ENCODE results near the gene MFAP2.

Gene MFAP2

GRCh38 chr1:17008208-17008855 lies 27.9 kb upstream of the MFAP2 start:
- Histone ChIP-seq H3K27me3 (ENCODE audit: control insufficient read depth, insufficient read depth, low read length, poor library complexity, severe bottlenecking) (peaks cover 9% of the 10 kb centered on the region), H3K4me1 (ENCODE audit: control insufficient read depth, insufficient read depth, low read length) (peaks cover 19% of the 10 kb centered on the region), H3K4me3 (ENCODE audit: insufficient read depth, low read depth, low read length) (no peak overlapping the region), H3K9me3 (ENCODE audit: control insufficient read depth, low read length) (no peaks in the 10 kb centered on the region), H3K27ac (ENCODE audit: insufficient read depth, low read depth, low read length, poor library complexity, severe bottlenecking) (no peak overlapping the region), H3K36me3 (ENCODE audit: control insufficient read depth, insufficient read depth, low read length) (peaks cover 11% of the 10 kb centered on the region)
- WGBS, 2 experiments: 86 to 87% methylated on average over 15 of the region's 15 CpGs

DNA sequence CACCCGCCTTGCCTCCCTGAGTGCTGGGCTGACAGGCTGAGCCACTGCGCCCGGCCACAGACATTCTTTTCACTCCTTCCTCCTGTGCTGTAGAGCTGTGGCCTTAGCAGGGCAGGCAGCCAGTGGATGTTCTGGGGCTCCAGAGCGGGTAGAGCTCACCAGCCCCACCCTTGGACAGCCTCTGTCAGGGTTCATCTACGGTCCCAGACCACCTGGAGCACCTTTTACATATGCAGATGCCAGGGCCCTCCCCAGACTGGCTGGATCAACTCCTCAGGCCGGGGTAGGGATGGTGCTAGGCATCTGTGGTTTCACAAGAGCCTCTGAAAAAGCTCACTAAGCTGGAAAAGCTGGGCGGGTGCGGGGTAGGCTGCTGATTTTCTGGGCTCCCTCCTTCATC lies 26.7 kb upstream of the MFAP2 start:
- no peaks in the 10 kb centered on the region for H3K9me3 ChIP-seq (ENCODE audit: control insufficient read depth, low read length)
- no peak overlapping the region for H3K4me3 ChIP-seq (ENCODE audit: insufficient read depth, low read depth, low read length)
- H3K27me3 ChIP-seq (ENCODE audit: control insufficient read depth, insufficient read depth, low read length, poor library complexity, severe bottlenecking): peaks cover 9% of the 10 kb centered on the region
- peaks cover 7% of the 10 kb centered on the region for H3K4me1 ChIP-seq (ENCODE audit: control insufficient read depth, insufficient read depth, low read length)
- H3K36me3 ChIP-seq (ENCODE audit: control insufficient read depth, insufficient read depth, low read length): peaks cover 17% of the 10 kb centered on the region
- H3K27ac ChIP-seq (ENCODE audit: insufficient read depth, low read depth, low read length, poor library complexity, severe bottlenecking): no peak overlapping the region
- 60 to 62% methylated on average over 8 of the region's 8 CpGs for WGBS, 2 experiments

DNA sequence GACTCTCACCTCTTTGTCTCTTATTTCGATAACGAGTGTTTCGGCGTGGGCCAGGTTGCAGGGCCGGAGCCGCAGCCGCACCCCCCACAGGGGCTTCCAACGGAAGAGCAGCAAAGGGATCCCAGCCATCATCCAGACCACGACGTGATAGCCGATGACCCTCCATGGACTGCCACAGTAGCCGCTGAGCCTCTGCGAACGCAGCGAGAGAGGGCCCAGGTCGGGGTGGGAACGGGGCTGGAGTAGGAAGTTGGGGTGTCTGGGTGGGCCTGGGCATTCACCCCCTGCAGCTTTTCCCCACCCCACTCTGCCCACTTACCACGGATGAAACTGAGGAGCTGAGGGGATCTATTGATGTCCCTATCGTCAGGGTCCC lies 24.9 kb upstream of the MFAP2 start:
- peaks cover under 1% of the 10 kb centered on the region for H3K27me3 ChIP-seq (ENCODE audit: control insufficient read depth, insufficient read depth, low read length, poor library complexity, severe bottlenecking)
- 95 to 96% methylated on average over 19 of the region's 19 CpGs for WGBS, 2 experiments
- no peaks in the 10 kb centered on the region for H3K4me1 ChIP-seq (ENCODE audit: control insufficient read depth, insufficient read depth, low read length)
- no peaks in the 10 kb centered on the region for H3K9me3 ChIP-seq (ENCODE audit: control insufficient read depth, low read length)
- no peak overlapping the region for H3K27ac ChIP-seq (ENCODE audit: insufficient read depth, low read depth, low read length, poor library complexity, severe bottlenecking)
- no peak overlapping the region for H3K4me3 ChIP-seq (ENCODE audit: insufficient read depth, low read depth, low read length)
- H3K36me3 ChIP-seq (ENCODE audit: control insufficient read depth, insufficient read depth, low read length): peaks cover 17% of the 10 kb centered on the region

- Histone ChIP-seq H3K36me3 (ENCODE audit: control insufficient read depth, insufficient read depth, low read length) (peaks cover 17% of the 10 kb centered on the region), H3K4me1 (ENCODE audit: control insufficient read depth, insufficient read depth, low read length) (no peaks in the 10 kb centered on the region), H3K9me3 (ENCODE audit: control insufficient read depth, low read length) (no peaks in the 10 kb centered on the region), H3K27me3 (ENCODE audit: control insufficient read depth, insufficient read depth, low read length, poor library complexity, severe bottlenecking) (no peaks in the 10 kb centered on the region), H3K4me3 (ENCODE audit: insufficient read depth, low read depth, low read length) (no peak overlapping the region), H3K27ac (ENCODE audit: insufficient read depth, low read depth, low read length, poor library complexity, severe bottlenecking) (no peak overlapping the region)
- WGBS, 2 experiments: 94 to 95% methylated on average over 24 of the region's 24 CpGs
These were observed 24.3 kb upstream of the MFAP2 start for GRCh38 chr1:17004466-17005364.

DNA sequence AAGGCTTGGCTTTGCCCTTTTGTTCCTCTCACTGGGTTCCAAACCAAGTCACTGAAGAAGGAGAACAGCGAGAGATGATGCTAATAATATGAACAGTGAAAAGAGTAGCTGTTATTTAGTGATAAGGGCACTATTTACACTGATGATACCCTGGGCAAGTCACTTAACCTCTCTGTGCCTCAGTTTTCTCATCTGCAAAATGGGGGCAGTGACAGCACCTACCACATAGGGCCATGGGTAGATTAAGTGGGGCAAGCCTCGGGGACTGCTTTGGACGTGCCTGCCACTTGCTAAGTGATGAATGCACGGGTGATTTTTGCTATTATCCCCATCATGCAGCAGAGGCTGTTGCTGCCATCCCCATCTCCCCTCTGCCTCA lies 22.1 kb upstream of the MFAP2 start:
- Histone ChIP-seq H3K4me3 (ENCODE audit: insufficient read depth, low read depth, low read length) (no peak overlapping the region), H3K36me3 (ENCODE audit: control insufficient read depth, insufficient read depth, low read length) (peaks cover 17% of the 10 kb centered on the region), H3K9me3 (ENCODE audit: control insufficient read depth, low read length) (no peaks in the 10 kb centered on the region), H3K4me1 (ENCODE audit: control insufficient read depth, insufficient read depth, low read length) (no peaks in the 10 kb centered on the region), H3K27ac (ENCODE audit: insufficient read depth, low read depth, low read length, poor library complexity, severe bottlenecking) (no peak overlapping the region), H3K27me3 (ENCODE audit: control insufficient read depth, insufficient read depth, low read length, poor library complexity, severe bottlenecking) (no peaks in the 10 kb centered on the region)
- 96 to 97% methylated on average over 4 of the region's 4 CpGs for WGBS, 2 experiments

- H3K4me1 ChIP-seq (ENCODE audit: control insufficient read depth, insufficient read depth, low read length): no peaks in the 10 kb centered on the region
- peaks cover 17% of the 10 kb centered on the region for H3K36me3 ChIP-seq (ENCODE audit: control insufficient read depth, insufficient read depth, low read length)
- no peaks in the 10 kb centered on the region for H3K9me3 ChIP-seq (ENCODE audit: control insufficient read depth, low read length)
- H3K4me3 ChIP-seq (ENCODE audit: insufficient read depth, low read depth, low read length): no peak overlapping the region
- WGBS, 2 experiments: 93 to 94% methylated on average over 19 of the region's 19 CpGs
- no peak overlapping the region for H3K27ac ChIP-seq (ENCODE audit: insufficient read depth, low read depth, low read length, poor library complexity, severe bottlenecking)
- no peaks in the 10 kb centered on the region for H3K27me3 ChIP-seq (ENCODE audit: control insufficient read depth, insufficient read depth, low read length, poor library complexity, severe bottlenecking)
These were observed 21.5 kb upstream of the MFAP2 start for GRCh38 chr1:17001760-17002523.

- H3K27ac ChIP-seq (ENCODE audit: insufficient read depth, low read depth, low read length, poor library complexity, severe bottlenecking): no peak overlapping the region
- no peak overlapping the region for H3K4me3 ChIP-seq (ENCODE audit: insufficient read depth, low read depth, low read length)
- no peaks in the 10 kb centered on the region for H3K27me3 ChIP-seq (ENCODE audit: control insufficient read depth, insufficient read depth, low read length, poor library complexity, severe bottlenecking)
- 94% methylated on average over 8 of the region's 8 CpGs for WGBS, 2 experiments
- peaks cover 15% of the 10 kb centered on the region for H3K36me3 ChIP-seq (ENCODE audit: control insufficient read depth, insufficient read depth, low read length)
- H3K4me1 ChIP-seq (ENCODE audit: control insufficient read depth, insufficient read depth, low read length): no peaks in the 10 kb centered on the region
- no peaks in the 10 kb centered on the region for H3K9me3 ChIP-seq (ENCODE audit: control insufficient read depth, low read length)
These were observed 19.4 kb upstream of the MFAP2 start for GRCh38 chr1:16999863-17000262.

- Histone ChIP-seq H3K27me3 (ENCODE audit: control insufficient read depth, insufficient read depth, low read length, poor library complexity, severe bottlenecking) (no peaks in the 10 kb centered on the region), H3K27ac (ENCODE audit: insufficient read depth, low read depth, low read length, poor library complexity, severe bottlenecking) (no peak overlapping the region), H3K4me1 (ENCODE audit: control insufficient read depth, insufficient read depth, low read length) (no peaks in the 10 kb centered on the region), H3K4me3 (ENCODE audit: insufficient read depth, low read depth, low read length) (no peak overlapping the region), H3K36me3 (ENCODE audit: control insufficient read depth, insufficient read depth, low read length) (peaks cover 6% of the 10 kb centered on the region), H3K9me3 (ENCODE audit: control insufficient read depth, low read length) (no peaks in the 10 kb centered on the region)
- 93 to 97% methylated on average over 10 of the region's 10 CpGs for WGBS, 2 experiments
These were observed 18.2 kb upstream of the MFAP2 start for GRCh38 chr1:16998589-16998988.

- no peak overlapping the region for H3K27ac ChIP-seq (ENCODE audit: insufficient read depth, low read depth, low read length, poor library complexity, severe bottlenecking)
- no peaks in the 10 kb centered on the region for H3K36me3 ChIP-seq (ENCODE audit: control insufficient read depth, insufficient read depth, low read length)
- H3K9me3 ChIP-seq (ENCODE audit: control insufficient read depth, low read length): no peaks in the 10 kb centered on the region
- no peaks in the 10 kb centered on the region for H3K27me3 ChIP-seq (ENCODE audit: control insufficient read depth, insufficient read depth, low read length, poor library complexity, severe bottlenecking)
- H3K4me3 ChIP-seq (ENCODE audit: insufficient read depth, low read depth, low read length): no peak overlapping the region
- 97% methylated on average over 14 of the region's 14 CpGs for WGBS, 2 experiments
- H3K4me1 ChIP-seq (ENCODE audit: control insufficient read depth, insufficient read depth, low read length): no peaks in the 10 kb centered on the region
These were observed 16.4 kb upstream of the MFAP2 start for GRCh38 chr1:16996845-16997244.

DNA sequence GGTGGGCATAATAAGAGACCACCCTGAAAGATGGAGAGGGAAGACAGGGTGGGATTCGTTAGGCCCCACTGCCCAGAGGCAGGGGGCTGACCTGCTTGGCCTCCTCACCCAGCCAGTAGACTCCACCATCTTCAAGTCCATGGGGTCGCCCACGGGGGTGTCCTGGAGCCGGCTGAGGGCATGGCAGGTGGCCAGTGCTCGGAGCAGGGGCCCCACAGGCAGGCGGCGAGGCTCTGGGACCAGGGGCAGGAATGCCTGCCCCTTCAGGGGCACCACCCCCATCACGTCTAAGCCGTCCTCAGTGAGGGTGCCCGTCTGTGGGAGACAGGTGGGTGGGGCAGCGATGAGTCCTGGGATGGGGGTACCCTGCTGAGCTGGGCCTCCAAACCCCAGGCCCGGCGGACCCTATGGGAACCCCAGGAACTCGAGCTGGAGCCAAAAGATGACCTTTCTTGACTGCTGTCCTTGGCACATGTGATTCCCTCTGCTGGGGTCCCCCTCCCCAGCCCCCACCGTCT lies 13.2 kb upstream of the MFAP2 start:
- 94 to 95% methylated on average over 15 of the region's 15 CpGs for WGBS, 2 experiments
- no peaks in the 10 kb centered on the region for H3K36me3 ChIP-seq (ENCODE audit: control insufficient read depth, insufficient read depth, low read length)
- H3K4me3 ChIP-seq (ENCODE audit: insufficient read depth, low read depth, low read length): no peak overlapping the region
- H3K27ac ChIP-seq (ENCODE audit: insufficient read depth, low read depth, low read length, poor library complexity, severe bottlenecking): no peak overlapping the region
- H3K9me3 ChIP-seq (ENCODE audit: control insufficient read depth, low read length): no peaks in the 10 kb centered on the region
- H3K27me3 ChIP-seq (ENCODE audit: control insufficient read depth, insufficient read depth, low read length, poor library complexity, severe bottlenecking): no peaks in the 10 kb centered on the region
- no peaks in the 10 kb centered on the region for H3K4me1 ChIP-seq (ENCODE audit: control insufficient read depth, insufficient read depth, low read length)
